KMS-11 (cell line): Measurements from ENCODE around the gene TNFAIP1.

Experiments
- H2AFZ ChIP-seq: fragments of 200-600 bp; sonication (generic); 2 replicates; pipeline ENCODE4 v1.6.1; 2016; ENCODE audit warnings: antibody characterized with exemption, mixed run types, low read depth
- H3K27ac ChIP-seq: fragments of 200-600 bp; sonication (generic); 2 replicates; pipeline ENCODE4 v1.6.1; 2016; ENCODE audit warnings: mild to moderate bottlenecking, mixed run types
- H3K27me3 ChIP-seq: fragments of 200-600 bp; sonication (generic); 2 replicates; pipeline ENCODE4 v1.6.1; 2017; ENCODE audit warnings: mild to moderate bottlenecking, low read depth, mixed run types, moderate library complexity; ENCODE audit not compliant: insufficient read depth
- H3K36me3 ChIP-seq: fragments of 200-600 bp; sonication (generic); 2 replicates; pipeline ENCODE4 v1.6.1; 2017; ENCODE audit warnings: mild to moderate bottlenecking, mixed run types; ENCODE audit not compliant: insufficient read depth
- H3K4me1 ChIP-seq: fragments of 200-600 bp; sonication (generic); 2 replicates; pipeline ENCODE4 v1.6.1; 2016; ENCODE audit warnings: mild to moderate bottlenecking, low read depth, mixed run types; ENCODE audit not compliant: poor library complexity, severe bottlenecking
- H3K4me2 ChIP-seq: fragments of 200-600 bp; sonication (generic); 2 replicates; pipeline ENCODE4 v1.7.0; 2016; ENCODE audit warnings: mild to moderate bottlenecking, mixed run types
- H3K4me3 ChIP-seq: fragments of 200-600 bp; sonication (generic); IDR thresholded peaks from 2 replicates; pipeline ENCODE4 v1.6.1; 2017; ENCODE audit warnings: low read depth, low read length, mixed read lengths; ENCODE audit not compliant: insufficient read depth
- H3K79me2 ChIP-seq: fragments of 200-600 bp; sonication (generic); 2 replicates; pipeline ENCODE4 v1.6.1; 2016; ENCODE audit warnings: low read depth, mixed run types; ENCODE audit not compliant: insufficient read depth
- H3K9ac ChIP-seq: fragments of 200-600 bp; sonication (generic); 2 replicates; pipeline ENCODE4 v1.6.1; 2016; ENCODE audit warnings: mild to moderate bottlenecking, mixed run types
- H4K20me1 ChIP-seq: fragments of 200-600 bp; sonication (generic); 2 replicates; pipeline ENCODE4 v1.6.1; 2016; ENCODE audit warnings: mild to moderate bottlenecking, mixed run types; ENCODE audit not compliant: insufficient read depth
- CTCF ChIP-seq: fragments of 200-600 bp; sonication (generic); conservative IDR thresholded peaks from 2 replicates; pipeline ENCODE4 v1.6.1; 2017; ENCODE audit warnings: low read depth, mild to moderate bottlenecking, antibody characterized with exemption, low read length, moderate library complexity, mixed read lengths

TNFAIP1 gene

GRCh38 chr17:28342313-28342712 lies 6.8 kb downstream of the TNFAIP1 start:
- Histone ChIP-seq H3K27me3 (no peaks in the 10 kb centered on the region), H3K4me3 (no peak overlapping the region), H4K20me1 (no peaks in the 10 kb centered on the region), H3K9ac (no peak overlapping the region), H3K27ac (no peak overlapping the region), H3K79me2 (no peaks in the 10 kb centered on the region), H2AFZ (no peak overlapping the region), H3K36me3 (no peaks in the 10 kb centered on the region; the same call in 1 of the 2 replicates), H3K4me2 (no peak overlapping the region), H3K4me1 (no peaks in the 10 kb centered on the region)
- no peak for TF ChIP-seq CTCF

DNA sequence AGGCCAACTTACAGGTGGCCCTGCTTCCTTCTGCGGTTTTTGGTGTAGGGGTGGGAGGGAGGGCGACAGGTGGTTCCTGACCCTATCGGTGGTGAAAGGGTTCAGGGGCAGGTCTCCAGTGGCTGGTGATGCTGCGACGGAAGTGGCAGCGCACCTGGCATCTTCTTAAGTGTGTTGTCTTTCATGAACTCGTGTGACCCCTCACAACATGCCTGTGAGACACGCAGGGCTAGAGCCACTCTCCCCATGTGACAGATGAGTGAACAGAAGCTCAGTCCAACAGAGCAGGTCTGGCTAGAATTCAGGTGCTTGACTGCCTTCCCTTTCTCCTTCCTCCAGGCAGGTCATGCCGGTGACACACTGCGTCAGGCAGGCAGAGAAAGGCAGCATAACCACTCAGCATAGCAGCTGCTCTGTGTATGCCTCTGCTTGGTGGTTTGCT lies 8.0 kb downstream of the TNFAIP1 start:
- H4K20me1 ChIP-seq = no peaks in the 10 kb centered on the region
- no peaks in the 10 kb centered on the region for H3K27me3 ChIP-seq
- TF ChIP-seq CTCF = no peak
- no peak overlapping the region for H3K9ac ChIP-seq
- H3K27ac ChIP-seq = no peak overlapping the region
- no peak overlapping the region for H2AFZ ChIP-seq
- no peaks in the 10 kb centered on the region for H3K4me1 ChIP-seq
- peaks cover 3% of the 10 kb centered on the region; the same call in 1 of the 2 replicates for H3K36me3 ChIP-seq
- no peak overlapping the region for H3K4me2 ChIP-seq
- H3K4me3 ChIP-seq = no peak overlapping the region
- no peaks in the 10 kb centered on the region for H3K79me2 ChIP-seq

DNA sequence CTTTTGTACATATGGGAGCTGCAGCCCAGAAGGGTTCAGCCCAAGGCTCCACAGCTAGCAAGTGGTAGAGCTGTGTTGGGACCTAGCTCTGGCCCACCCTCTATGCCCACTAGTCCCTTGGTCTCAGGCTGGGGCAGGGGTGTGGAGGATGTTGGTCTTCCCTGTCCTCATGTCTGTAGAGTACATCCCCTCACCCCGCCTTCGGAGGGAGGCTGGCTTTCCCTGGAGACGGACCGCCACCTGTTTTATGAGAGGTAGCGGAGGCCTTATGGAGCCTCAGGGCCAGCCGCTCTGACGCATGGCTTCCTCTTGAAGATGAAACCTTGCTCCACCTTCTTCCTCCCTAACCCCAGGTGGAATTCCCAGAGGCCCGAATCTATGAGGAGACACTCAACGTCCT lies 8.4 kb downstream of the TNFAIP1 start:
- Histone ChIP-seq H3K4me1 (no peaks in the 10 kb centered on the region), H3K27me3 (no peaks in the 10 kb centered on the region), H3K4me2 (no peak overlapping the region), H3K4me3 (no peak overlapping the region), H2AFZ (no peak overlapping the region), H4K20me1 (no peaks in the 10 kb centered on the region), H3K9ac (no peak overlapping the region), H3K79me2 (no peaks in the 10 kb centered on the region), H3K27ac (no peak overlapping the region), H3K36me3 (peaks cover 4% of the 10 kb centered on the region; the same call in 1 of the 2 replicates)
- TF ChIP-seq CTCF = no peak

DNA sequence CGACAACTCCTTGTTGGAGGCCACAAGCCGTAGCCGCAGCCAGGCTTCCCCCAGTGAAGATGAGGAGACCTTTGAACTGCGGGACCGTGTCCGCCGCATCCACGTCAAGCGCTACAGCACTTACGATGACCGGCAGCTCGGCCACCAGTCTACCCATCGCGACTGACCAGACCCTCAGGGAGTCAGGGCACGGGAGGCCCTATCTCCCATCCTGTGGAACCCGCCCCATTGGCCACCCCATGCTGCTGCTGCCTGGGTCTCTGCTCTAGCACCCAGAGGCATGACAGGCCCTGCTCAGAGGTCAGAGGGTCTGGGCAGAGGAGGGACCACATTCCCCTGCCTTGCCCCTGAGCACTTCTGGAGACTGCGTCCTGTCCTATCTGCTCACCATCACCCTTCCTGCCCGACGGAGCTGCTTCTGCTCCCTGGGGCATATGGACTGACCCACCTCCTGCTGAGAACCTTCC lies 8.9 kb downstream of the TNFAIP1 start:
- Histone ChIP-seq H3K27ac (no peak overlapping the region), H3K4me3 (no peak overlapping the region), H2AFZ (no peak overlapping the region), H3K27me3 (no peaks in the 10 kb centered on the region), H3K36me3 (peaks cover 4% of the 10 kb centered on the region; the same call in 1 of the 2 replicates), H4K20me1 (no peaks in the 10 kb centered on the region), H3K79me2 (no peaks in the 10 kb centered on the region), H3K9ac (no peak overlapping the region), H3K4me1 (no peaks in the 10 kb centered on the region), H3K4me2 (no peak overlapping the region)
- no peak for TF ChIP-seq CTCF
